GM18505 (cell line): ENCODE results near the gene ZNF184.

Source experiments
- ATAC-seq: cut with Tn5 transposase; IDR thresholded peaks from one replicate; pipeline ENCODE4 v1.9.1; 2021; ENCODE audit not compliant: unreplicated experiment
- POLR2A ChIP-seq: IDR thresholded peaks from 4 replicates; pipeline ENCODE4 v1.6.1; 2011; ENCODE audit warnings: borderline replicate concordance; ENCODE audit not compliant: insufficient read depth, insufficient read length; ENCODE audit errors: extremely low read depth

Gene ZNF184

DNA sequence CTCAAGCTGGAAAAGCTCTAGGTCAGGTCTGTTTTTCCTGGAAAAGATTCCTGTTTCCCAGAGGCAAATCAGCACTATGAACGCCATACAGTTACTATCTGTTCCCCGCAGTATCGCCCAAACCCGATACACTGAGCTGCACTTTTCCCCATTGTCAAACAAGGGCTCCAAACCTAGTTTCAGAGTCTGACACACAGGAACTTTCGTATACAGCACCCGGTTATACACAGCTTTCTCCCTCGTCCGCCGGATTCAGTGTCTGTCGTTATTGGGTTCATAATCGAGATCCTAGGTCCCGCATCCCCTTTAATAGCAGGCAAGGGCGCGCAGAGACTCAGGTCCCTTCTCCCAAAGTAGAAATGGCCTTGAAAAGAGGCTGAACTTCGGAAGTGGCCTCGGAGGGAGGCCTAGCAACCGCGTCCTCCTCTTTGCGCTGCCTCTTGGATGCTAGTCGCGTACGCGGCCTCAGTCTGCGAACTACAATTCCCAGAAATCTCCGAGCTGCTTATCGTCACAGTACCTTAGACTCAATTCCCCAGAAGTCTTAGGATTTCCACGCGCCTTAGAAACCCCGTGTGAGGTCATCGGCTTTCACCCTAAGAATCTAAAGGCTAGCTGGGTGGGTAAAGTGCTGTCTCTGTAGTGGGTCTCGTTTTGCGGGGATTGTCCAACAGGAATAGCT is 50.1 kb downstream of the ZNF184 start:
- TF ChIP-seq POLR2A: no peak

DNA sequence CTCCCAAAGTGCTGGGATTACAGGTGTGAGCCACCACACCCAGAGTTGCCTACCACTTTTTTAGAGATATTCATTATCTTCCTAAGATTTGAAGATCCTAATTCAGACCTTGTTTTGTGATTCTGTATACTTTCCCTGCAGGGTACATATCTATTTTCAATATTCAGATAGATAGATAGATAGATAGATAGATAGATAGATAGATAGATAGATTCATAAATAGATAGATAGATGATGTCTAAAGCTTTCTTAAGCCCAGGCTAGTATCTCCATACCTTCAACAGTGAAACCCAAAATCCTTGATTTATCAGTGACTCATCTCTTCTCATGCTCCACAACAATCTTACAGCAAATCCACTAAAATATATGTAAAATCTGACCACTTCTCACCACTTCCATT is 53.5 kb downstream of the ZNF184 start:
- TF ChIP-seq POLR2A: no peak
- ATAC-seq: no peak

More for the DNA sequence above, 50.1 kb downstream of the ZNF184 start:
- ATAC-seq: no peak

DNA sequence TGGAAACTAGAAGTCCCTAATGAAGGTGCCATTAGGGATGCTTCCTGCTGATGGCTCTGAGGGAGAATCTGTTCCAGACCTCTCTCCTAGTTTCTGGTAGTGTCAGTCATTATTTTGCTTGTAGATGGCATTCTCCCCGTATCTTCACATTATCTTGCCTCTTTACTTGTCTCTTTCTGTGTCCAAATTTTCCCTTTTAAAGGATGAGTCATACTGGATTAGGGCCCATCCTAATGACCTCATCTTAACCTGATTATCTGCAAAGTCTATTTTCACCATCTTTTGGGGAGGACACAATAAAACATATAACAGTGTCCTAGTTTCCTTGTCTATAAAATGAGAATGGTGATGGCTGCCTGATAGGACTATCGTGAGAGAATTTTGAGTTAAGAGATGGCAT is 57.0 kb downstream of the ZNF184 start:
- no peak for ATAC-seq
- TF ChIP-seq POLR2A: no peak

DNA sequence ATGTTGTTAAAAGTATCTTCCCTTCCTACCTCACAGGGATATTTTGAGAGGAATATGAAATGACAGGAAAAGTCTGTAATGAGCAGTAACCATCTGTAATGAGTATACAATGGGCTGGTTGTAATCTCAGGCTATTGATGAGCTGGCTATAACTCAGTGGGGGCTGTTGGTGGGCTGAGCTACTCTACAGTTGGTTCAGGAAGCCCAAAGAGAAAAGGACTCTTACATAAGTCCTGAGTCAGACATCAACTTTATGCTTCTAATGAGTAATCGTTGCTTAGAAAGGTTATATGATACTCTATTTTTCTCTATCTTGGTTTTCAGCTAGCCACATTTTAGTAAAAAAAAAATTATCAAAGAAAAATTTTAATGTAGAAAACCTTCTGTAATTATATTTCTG is 57.9 kb downstream of the ZNF184 start:
- TF ChIP-seq POLR2A: no peak
- no peak for ATAC-seq

- no peak for ATAC-seq
- no peak for TF ChIP-seq POLR2A
Observed at GRCh38 chr6:27414300-27414699, 58.6 kb downstream of the ZNF184 start.

DNA sequence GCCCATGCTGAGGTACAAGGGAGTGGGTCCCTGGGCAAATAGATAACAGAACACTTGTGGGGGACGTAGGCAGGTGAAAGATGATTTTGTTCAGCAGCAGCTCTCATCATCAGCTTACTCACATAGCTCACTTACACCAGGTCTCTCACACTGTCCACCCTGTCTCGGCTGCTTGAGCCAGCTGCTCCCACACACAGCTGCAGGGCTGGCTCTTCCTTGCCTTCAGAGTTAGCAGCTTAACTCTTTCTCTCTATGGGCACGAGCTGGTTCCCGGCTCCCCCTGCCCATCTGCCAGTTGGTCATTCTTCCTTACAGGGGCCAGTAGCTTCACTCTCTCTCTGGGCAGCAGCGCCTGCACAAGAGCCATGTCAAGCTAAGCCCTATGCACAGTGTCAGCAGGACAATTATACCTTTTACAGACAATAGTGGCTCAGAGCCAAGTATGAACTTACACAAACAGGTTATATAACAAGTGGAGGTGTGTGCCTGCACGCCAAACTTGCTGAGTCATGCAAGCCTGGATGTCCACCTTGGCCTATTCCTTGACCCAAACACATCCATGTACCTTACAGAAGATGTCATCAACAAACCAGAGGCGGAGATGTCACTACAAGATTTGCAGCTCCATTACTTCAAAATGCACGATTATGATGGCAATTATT is 65.6 kb downstream of the ZNF184 start:
- no peak for ATAC-seq
- TF ChIP-seq POLR2A: no peak

DNA sequence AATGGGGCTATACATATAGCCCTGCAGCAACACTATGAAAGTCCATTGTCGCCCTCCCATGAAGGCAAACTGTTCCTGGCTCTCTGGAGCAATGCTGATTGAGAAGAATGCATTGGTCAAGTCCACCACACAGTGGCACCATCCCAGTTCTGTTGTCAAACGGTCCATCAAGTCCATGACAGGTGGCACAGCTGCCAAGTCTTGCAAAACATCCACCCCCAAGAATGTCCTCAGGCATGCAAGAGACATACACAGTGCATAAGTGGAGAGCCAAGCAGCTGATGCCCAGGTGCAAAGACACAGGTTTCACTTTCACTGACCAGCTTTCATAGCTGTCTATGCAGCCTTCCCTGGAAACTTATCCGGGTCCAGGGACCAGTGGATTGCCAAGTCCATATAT is 66.8 kb downstream of the ZNF184 start:
- ATAC-seq: no peak
- no peak for TF ChIP-seq POLR2A

DNA sequence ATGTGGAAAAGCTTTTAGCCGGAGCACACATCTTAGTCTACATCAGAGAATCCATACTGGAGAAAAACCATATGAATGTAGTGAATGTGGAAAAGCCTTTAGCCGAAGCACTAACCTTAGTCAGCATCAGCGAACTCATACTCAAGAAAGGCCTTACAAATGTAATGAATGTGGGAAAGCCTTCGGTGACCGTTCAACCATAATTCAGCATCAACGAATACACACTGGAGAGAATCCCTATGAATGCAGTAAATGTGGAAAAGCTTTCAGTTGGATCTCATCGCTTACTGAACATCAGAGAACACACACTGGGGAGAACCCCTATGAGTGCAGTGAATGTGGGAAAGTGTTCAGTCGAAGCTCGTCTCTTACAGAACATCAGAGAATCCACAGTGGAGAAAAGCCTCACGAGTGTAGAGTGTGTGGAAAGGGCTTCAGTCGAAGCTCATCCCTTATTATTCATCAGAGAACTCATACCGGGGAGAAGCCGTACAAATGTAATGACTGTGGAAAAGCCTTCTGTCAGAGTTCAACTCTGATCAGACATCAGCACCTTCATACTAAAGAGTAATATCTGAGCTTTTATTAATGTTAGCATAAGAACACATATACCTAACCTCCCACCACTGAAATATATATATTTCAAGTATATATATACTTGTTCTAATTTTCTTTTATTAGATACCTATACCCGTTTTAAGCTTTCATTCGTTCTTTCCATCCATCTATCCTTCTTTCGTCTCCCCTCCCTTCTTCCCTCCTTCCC is 71.8 kb downstream of the ZNF184 start:
- no peak for ATAC-seq
- TF ChIP-seq POLR2A: no peak
